K562 (cell line): ENCODE results near the gene CDK9. TPM values are rescaled to one million over a fixed set of nuclear protein-coding genes. Genes with fewer than 3 reads are reported as not detected.

Source experiments
- ATAC-seq: fragments of 200-7000 bp; cut with Tn5 transposase; 3 replicates; pipeline ENCODE4 v1.9.1; 2020; ENCODE audit warnings: moderate library complexity
- BruUV-seq: library from RNA; stranded (reverse); fragments of 400-500 nt; replicated peaks from 2 replicates; lab custom pipeline; 2021; lab: Mats Ljungman, UMichigan
- CTCF ChIA-PET: fragments of 300-600 bp; formaldehyde crosslinking; extraction: SDS; loops from one replicate; lab custom pipeline; 2021; ENCODE audit warnings: low intra/inter-chr PET ratio; lab: Yijun Ruan, JAX
- POLR2A ChIA-PET: fragments of 300-600, 350-650 bp; sonication (Branson Sonifier 250); formaldehyde crosslinking; extraction: SDS; loops from one replicate; lab custom pipeline; 2021; ENCODE audit warnings: antibody characterized with exemption, inconsistent platforms; lab: Yijun Ruan, JAX
- DNase-seq, 4 experiments: peaks; one replicate each; pipeline versions ENCODE4 v3.0.0 to v3.0.0-alpha.2; 2011 to 2018; ENCODE audit warnings: low spot score in 3 of 4, mixed read lengths in 3 of 4; ENCODE audit errors: extremely low read depth in 1 of 4
- FAIRE-seq: peaks from 2 replicates; lab custom pipeline; 2011; peaks lifted over from hg19 to GRCh38; lab: Jason Lieb, UNC
- H2AFZ ChIP-seq: 2 replicates; pipeline ENCODE4 v1.6.0; 2011; ENCODE audit warnings: low read depth, low read length, control low read depth, inconsistent platforms
- H3K27ac ChIP-seq: fragments of 200-600 bp; 3 replicates; pipeline ENCODE4 v1.8.0; 2011; ENCODE audit warnings: low read depth, mild to moderate bottlenecking, control low read depth, inconsistent platforms, low read length, moderate library complexity, mixed read lengths; ENCODE audit errors: extremely low read depth
- H3K27me3 ChIP-seq, 2 experiments: fragments of 300-600 bp in 1 of 2; 2 replicates in 1 of 2; 3 replicates in 1 of 2; pipeline versions ENCODE4 v1.6.0 to v1.8.0; 2011; ENCODE audit warnings: inconsistent platforms in 2 of 2, low read length in 2 of 2, mild to moderate bottlenecking in 1 of 2, mixed read lengths in 1 of 2, moderate library complexity in 1 of 2; ENCODE audit not compliant: control insufficient read depth in 2 of 2, insufficient read depth in 2 of 2
- H3K36me3 ChIP-seq: fragments of 300-600 bp; 3 replicates; pipeline ENCODE4 v1.8.0; 2011; ENCODE audit warnings: mild to moderate bottlenecking, low read length, inconsistent platforms; ENCODE audit not compliant: control insufficient read depth, insufficient read depth
- H3K4me1 ChIP-seq, 2 experiments: fragments of 200-600 bp in 1 of 2; replicated peaks in 1 of 2; 2 replicates in 1 of 2; 3 replicates in 1 of 2; pipeline versions ENCODE4 v1.5.1 to v1.8.0; 2011; ENCODE audit warnings: inconsistent platforms in 2 of 2, low read length in 2 of 2, mild to moderate bottlenecking in 1 of 2, mixed read lengths in 1 of 2, moderate library complexity in 1 of 2; ENCODE audit not compliant: control insufficient read depth in 2 of 2, insufficient read depth in 2 of 2
- H3K4me2 ChIP-seq: 2 replicates; pipeline ENCODE4 v1.6.1; 2011; ENCODE audit warnings: low read length, control low read depth, inconsistent platforms, mixed read lengths; ENCODE audit not compliant: insufficient read depth
- H3K4me3 ChIP-seq: fragments of 200-600 bp; sonication (generic), shearing (Covaris generic); 2 replicates; pipeline ENCODE4 v1.5.1; 2016; ENCODE audit warnings: control low read depth, inconsistent platforms
- H3K79me2 ChIP-seq: fragments of 200-600 bp; 3 replicates; pipeline ENCODE4 v1.8.0; 2011; ENCODE audit warnings: low read length, inconsistent platforms; ENCODE audit not compliant: control insufficient read depth, insufficient read depth
- H3K9ac ChIP-seq, 2 experiments: 2 replicates each; pipeline versions ENCODE4 v1.6.0 to v1.6.1; 2011; ENCODE audit warnings: low read depth in 2 of 2, low read length in 2 of 2, control low read depth in 1 of 2, inconsistent platforms in 1 of 2, mild to moderate bottlenecking in 1 of 2, mixed read lengths in 1 of 2; ENCODE audit not compliant: insufficient read depth in 1 of 2
- H3K9me1 ChIP-seq: one replicate; pipeline ENCODE4 v1.6.0; 2011; ENCODE audit warnings: inconsistent platforms, mild to moderate bottlenecking, low read length, moderate library complexity; ENCODE audit not compliant: control insufficient read depth, insufficient read depth
- H3K9me3 ChIP-seq: replicated peaks from 2 replicates; pipeline ENCODE4 v1.5.1; 2011; ENCODE audit warnings: low read depth, low read length, inconsistent platforms; ENCODE audit not compliant: control insufficient read depth, insufficient read depth
- H4K20me1 ChIP-seq: replicated peaks from 2 replicates; pipeline ENCODE4 v1.6.1; 2011; ENCODE audit warnings: low read length, inconsistent platforms, mixed read lengths; ENCODE audit not compliant: control insufficient read depth, insufficient read depth
- CBX1 ChIP-seq: sonication (generic); IDR thresholded peaks from 2 replicates; pipeline ENCODE4 v1.6.1; 2016; ENCODE audit warnings: antibody characterized with exemption, low read depth, mild to moderate bottlenecking
- HNRNPH1 ChIP-seq: fragments of 200-400 bp; formaldehyde crosslinking; optimal IDR thresholded peaks from 2 replicates; pipeline ENCODE3; 2017; ENCODE audit warnings: low read depth, mild to moderate bottlenecking, low read length, moderate library complexity
- KAT7 ChIP-seq: sonication (generic); formaldehyde crosslinking; IDR thresholded peaks from 2 replicates; pipeline ENCODE4 v1.8.0; 2022; ENCODE audit warnings: missing genetic modification reagents, mild to moderate bottlenecking, borderline replicate concordance
- KAT8 ChIP-seq: fragments of 450-650 bp; IDR thresholded peaks from 2 replicates; pipeline ENCODE4 v1.6.1; 2016; ENCODE audit warnings: low read depth, mild to moderate bottlenecking
- NCOA6 ChIP-seq: fragments of 450-650 bp; IDR thresholded peaks from 2 replicates; pipeline ENCODE4 v1.6.1; 2017; ENCODE audit warnings: mild to moderate bottlenecking
- PHTF2 ChIP-seq: fragments of 250-450 bp; sonication (Bioruptor Pico); IDR thresholded peaks from 2 replicates; pipeline ENCODE4 v1.5.0; 2021; ENCODE audit warnings: mild to moderate bottlenecking
- POLR2A ChIP-seq: fragments of 450-650 bp; conservative IDR thresholded peaks from 2 replicates; pipeline ENCODE4 v1.6.1; 2016
- PYGO2 ChIP-seq: fragments of 450-650 bp; IDR thresholded peaks from 2 replicates; pipeline ENCODE4 v1.6.1; 2016; ENCODE audit warnings: mild to moderate bottlenecking, missing genetic modification characterization, moderate library complexity, missing compliant biosample characterization
- RBM15 ChIP-seq: fragments of 200-400 bp; formaldehyde crosslinking; IDR thresholded peaks from 2 replicates; pipeline ENCODE4 v1.6.1; 2018; ENCODE audit warnings: mild to moderate bottlenecking, low read length, moderate library complexity; ENCODE audit not compliant: insufficient read depth
- SNIP1 ChIP-seq: fragments of 450-650 bp; IDR thresholded peaks from 2 replicates; pipeline ENCODE4 v1.7.1; 2017; ENCODE audit warnings: low read depth, mild to moderate bottlenecking
- SUPT5H ChIP-seq: fragments of 450-650 bp; IDR thresholded peaks from 2 replicates; pipeline ENCODE4 v1.6.1; 2016
- TCF3 ChIP-seq: sonication (generic); formaldehyde crosslinking; IDR thresholded peaks from 2 replicates; pipeline ENCODE4 v1.4.0; 2020; ENCODE audit warnings: mild to moderate bottlenecking, missing genetic modification reagents
- ZNF444 ChIP-seq: fragments of 250-450 bp; sonication (Bioruptor Pico); IDR thresholded peaks from 2 replicates; pipeline ENCODE4 v1.4.0; 2020; ENCODE audit warnings: mild to moderate bottlenecking, moderate library complexity
- ZSCAN32 ChIP-seq: fragments of 450-650 bp; formaldehyde crosslinking; IDR thresholded peaks from 2 replicates; pipeline ENCODE4 v1.4.0; 2020; ENCODE audit warnings: mild to moderate bottlenecking, moderate library complexity
- WGBS: fragments of 100-300 bp; shearing (Covaris generic); methylation state at CpG from one replicate; pipeline ENCODE4 v1.1.6; 2016; ENCODE audit warnings: low coverage, mixed read lengths; ENCODE audit not compliant: insufficient coverage; ENCODE audit errors: missing lambda C conversion rate; 5-methylcytosine and 5-hydroxymethylcytosine counted together
- in situ Hi-C: fragments of 300-500 bp; cut with MboI; formaldehyde crosslinking; loops from 4 replicates; pipeline ENCODE4 v1.15.0; 2018; ENCODE audit warnings: inconsistent platforms, mixed read lengths
- intact Hi-C: fragments of 100-400 bp; cut with micrococcal nuclease; formaldehyde crosslinking; loops from 2 replicates; pipeline ENCODE4 v1.14.2; 2022
- polyA plus RNA-seq, 8 experiments: library from polyadenylated mRNA; depleted of rRNA in 4 of 8; stranded (reverse) in 5 of 8; unstranded in 3 of 8; fragments of >200 nt; fragmentation: Nextera tagmentation in 2 of 8; fragmentation: Illumina TruSeq in 1 of 8; extraction: Ambion mirVana in 2 of 8; extraction: Trizol in 1 of 8; gene quantifications; 2 replicates each; pipeline versions ENCODE4 v1.2.1 to v1.2.3, GENCODE V29; 2011 to 2014; ENCODE audit warnings: inconsistent platforms in 1 of 8, missing spikeins in 1 of 8
- total RNA-seq, 7 experiments: library from RNA; depleted of rRNA in 6 of 7; stranded (reverse); fragments of >200 nt in 6 of 7; fragmentation: Illumina TruSeq in 2 of 7; extraction: Trizol in 2 of 7; gene quantifications; 2 replicates each; pipeline versions ENCODE4 v1.2.1 to v1.2.3, GENCODE V29; 2011 to 2021; ENCODE audit warnings: low replicate concordance in 1 of 7
- TF ChIP-seq, protein P1 (sequence below): fragments of 250-450 bp; sonication (Bioruptor Pico); IDR thresholded peaks from 2 replicates; pipeline ENCODE4 v1.9.0; 2021; ENCODE audit warnings: mild to moderate bottlenecking, inconsistent platforms

The CDK9 gene
- total and polyA plus RNA-seq, 9 of the 15 experiments (the other 6 are each of a cell fraction or from before 2014, with no cell fraction given): 4.2 to 78.6 (median 33.0) TPM

DNA sequence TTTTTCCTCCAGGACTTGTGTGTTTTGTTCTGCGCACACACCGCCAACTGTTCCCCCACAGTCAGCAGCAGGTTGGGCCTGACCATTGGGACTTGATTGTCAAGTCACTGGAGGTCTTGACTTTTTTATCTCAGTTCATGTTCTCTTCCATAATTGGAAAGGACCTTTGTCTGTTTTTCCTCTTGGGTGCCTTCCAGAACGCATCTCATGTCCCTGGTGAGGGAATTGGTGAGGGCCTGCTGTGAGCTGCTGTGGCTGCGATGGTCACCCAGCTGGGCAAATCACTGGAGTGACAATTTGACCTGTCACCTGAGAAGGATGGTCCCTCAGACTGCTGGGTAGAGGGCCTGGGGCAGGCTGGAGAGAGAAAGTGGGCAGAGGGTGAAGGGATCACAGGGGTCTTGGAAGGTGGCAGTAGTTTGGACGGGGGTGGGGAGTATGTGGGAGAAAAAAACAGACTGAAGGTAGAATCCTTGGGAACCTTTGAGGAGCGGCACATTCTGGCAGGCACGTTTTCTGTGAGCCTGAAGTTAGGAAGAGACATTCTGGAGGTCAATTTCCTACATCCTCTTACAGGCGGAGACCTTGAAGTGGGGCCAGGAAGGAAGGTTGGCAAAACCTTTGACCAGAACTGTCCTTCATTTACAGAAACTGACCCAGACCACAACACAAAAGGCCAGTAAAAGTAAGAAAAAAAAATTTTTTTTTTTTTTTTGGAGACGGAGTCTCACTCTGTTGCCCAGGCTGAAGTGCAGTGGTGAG, 4.4 kb downstream of the CDK9 start:
- peak; percentile 41; the same call in 1 of the 2 replicates for TF ChIP-seq POLR2A
- no peak for TF ChIP-seq CBX1
- TF ChIP-seq KAT7 (CRISPR knock-in tag): no peak
- no peak for TF ChIP-seq RBM15
- TF ChIP-seq SUPT5H: peak; percentile 46
- no peak for TF ChIP-seq PHTF2
- TF ChIP-seq NCOA6: no peak
- TF ChIP-seq SNIP1: no peak
- TF ChIP-seq, protein P1, sequence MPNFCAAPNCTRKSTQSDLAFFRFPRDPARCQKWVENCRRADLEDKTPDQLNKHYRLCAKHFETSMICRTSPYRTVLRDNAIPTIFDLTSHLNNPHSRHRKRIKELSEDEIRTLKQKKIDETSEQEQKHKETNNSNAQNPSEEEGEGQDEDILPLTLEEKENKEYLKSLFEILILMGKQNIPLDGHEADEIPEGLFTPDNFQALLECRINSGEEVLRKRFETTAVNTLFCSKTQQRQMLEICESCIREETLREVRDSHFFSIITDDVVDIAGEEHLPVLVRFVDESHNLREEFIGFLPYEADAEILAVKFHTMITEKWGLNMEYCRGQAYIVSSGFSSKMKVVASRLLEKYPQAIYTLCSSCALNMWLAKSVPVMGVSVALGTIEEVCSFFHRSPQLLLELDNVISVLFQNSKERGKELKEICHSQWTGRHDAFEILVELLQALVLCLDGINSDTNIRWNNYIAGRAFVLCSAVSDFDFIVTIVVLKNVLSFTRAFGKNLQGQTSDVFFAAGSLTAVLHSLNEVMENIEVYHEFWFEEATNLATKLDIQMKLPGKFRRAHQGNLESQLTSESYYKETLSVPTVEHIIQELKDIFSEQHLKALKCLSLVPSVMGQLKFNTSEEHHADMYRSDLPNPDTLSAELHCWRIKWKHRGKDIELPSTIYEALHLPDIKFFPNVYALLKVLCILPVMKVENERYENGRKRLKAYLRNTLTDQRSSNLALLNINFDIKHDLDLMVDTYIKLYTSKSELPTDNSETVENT (CRISPR knock-in tag): no peak
- TF ChIP-seq ZSCAN32 (CRISPR knock-in tag): no peak
- TF ChIP-seq HNRNPH1: no peak
- TF ChIP-seq KAT8: no peak
- TF ChIP-seq TCF3 (CRISPR knock-in tag): no peak
- TF ChIP-seq PYGO2 (tag): no peak
- no peak for TF ChIP-seq ZNF444
- no TSS peak for BruUV-seq
- ATAC-seq (no peak), DNase-seq (no peak), FAIRE-seq (no peak)
- WGBS: 90% methylated on average over 9 of the region's 9 CpGs
- peaks cover 7 to 33% of the 10 kb centered on the region in 2 experiments; a peak in 4 of 5 replicates for H3K4me1 ChIP-seq
- H2AFZ ChIP-seq: no peak overlapping the region
- H3K9ac ChIP-seq: 0 out of 4 replicates have a peak overlapping the region, but pooled peaks of 1 of the 2 experiments have one; percentile 0
- H3K79me2 ChIP-seq: peaks cover 45% of the 10 kb centered on the region
- H3K36me3 ChIP-seq: peaks cover 65% of the 10 kb centered on the region
- H3K4me2 ChIP-seq: no peak overlapping the region
- ChIA-PET CTCF (no interaction called here), POLR2A (interaction anchor here (1.1 kb wide), 1 partner anchor 32 kb away, joined by 3 read pairs; no protein-coding TSS in a partner anchor)
- no peak overlapping the region for H3K27ac ChIP-seq
- in situ Hi-C loops: no loop called here
- no peaks in the 10 kb centered on the region for H3K9me1 ChIP-seq
- peaks cover 29% of the 10 kb centered on the region for H4K20me1 ChIP-seq
- intact Hi-C loops: no loop called here
- H3K4me3 ChIP-seq: no peak overlapping the region
- no peaks in the 10 kb centered on the region for H3K27me3 ChIP-seq
- H3K9me3 ChIP-seq: no peaks in the 10 kb centered on the region
